Activated T-cell treated with anti-CD3 and anti-CD28 coated beads for 1 hour (primary cell): ENCODE measurements around the gene CDC14A.
"Not testable (repeated sequence)": the region's sequence is repeated elsewhere in the genome, so short reads cannot be mapped to it uniquely, and the experiment has no call there.

Experiments used
- DNase-seq: peaks from one replicate; pipeline ENCODE4 v3.0.0-alpha.2; 2020; ENCODE audit warnings: low read depth

Gene CDC14A

GRCh38 chr1:100407390-100407789 is 55.1 kb downstream of the CDC14A start:
- DNase-seq: not testable (repeated sequence)

- no peak for DNase-seq
Observed at GRCh38 chr1:100411019-100411418, 58.7 kb downstream of the CDC14A start.

- no peak for DNase-seq
Observed at GRCh38 chr1:100411574-100411973, 59.3 kb downstream of the CDC14A start.

- no peak for DNase-seq
Observed at GRCh38 chr1:100413035-100413434, 60.7 kb downstream of the CDC14A start.

GRCh38 chr1:100414693-100415497 is 62.6 kb downstream of the CDC14A start:
- DNase-seq: no peak

- DNase-seq: no peak
Observed at GRCh38 chr1:100415498-100415778, 63.1 kb downstream of the CDC14A start.

GRCh38 chr1:100419072-100419471 is 66.8 kb downstream of the CDC14A start:
- no peak for DNase-seq

- no peak for DNase-seq
Observed at GRCh38 chr1:100422065-100422464, 69.8 kb downstream of the CDC14A start.

- no peak for DNase-seq
Observed at GRCh38 chr1:100423832-100424337, 71.6 kb downstream of the CDC14A start.

- DNase-seq: no peak
Observed at GRCh38 chr1:100428160-100428559, 75.9 kb downstream of the CDC14A start.

- no peak for DNase-seq
Observed at GRCh38 chr1:100430325-100430756, 78.0 kb downstream of the CDC14A start.

GRCh38 chr1:100431954-100432353 is 79.6 kb downstream of the CDC14A start:
- DNase-seq: no peak

- no peak for DNase-seq
Observed at GRCh38 chr1:100433563-100433962, 81.3 kb downstream of the CDC14A start.

- no peak for DNase-seq
Observed at GRCh38 chr1:100434831-100435230, 82.5 kb downstream of the CDC14A start.

GRCh38 chr1:100438375-100438774 is 86.1 kb downstream of the CDC14A start:
- no peak for DNase-seq

GRCh38 chr1:100438789-100439188 is 86.5 kb downstream of the CDC14A start:
- no peak for DNase-seq

- DNase-seq: peak; percentile 53
Observed at GRCh38 chr1:100440075-100440809, 87.9 kb downstream of the CDC14A start.

- DNase-seq: no peak
Observed at GRCh38 chr1:100441146-100441545, 88.8 kb downstream of the CDC14A start.

GRCh38 chr1:100441651-100442050 is 89.3 kb downstream of the CDC14A start:
- no peak for DNase-seq

- DNase-seq: no peak
Observed at GRCh38 chr1:100443811-100444571, 91.7 kb downstream of the CDC14A start.

- no peak for DNase-seq
Observed at GRCh38 chr1:100445565-100445964, 93.3 kb downstream of the CDC14A start.

- DNase-seq: no peak
Observed at GRCh38 chr1:100448366-100448765, 96.1 kb downstream of the CDC14A start.

GRCh38 chr1:100449477-100449876 is 97.2 kb downstream of the CDC14A start:
- no peak for DNase-seq
